Measurements from ENCODE around the gene ARHGEF11.

DNA sequence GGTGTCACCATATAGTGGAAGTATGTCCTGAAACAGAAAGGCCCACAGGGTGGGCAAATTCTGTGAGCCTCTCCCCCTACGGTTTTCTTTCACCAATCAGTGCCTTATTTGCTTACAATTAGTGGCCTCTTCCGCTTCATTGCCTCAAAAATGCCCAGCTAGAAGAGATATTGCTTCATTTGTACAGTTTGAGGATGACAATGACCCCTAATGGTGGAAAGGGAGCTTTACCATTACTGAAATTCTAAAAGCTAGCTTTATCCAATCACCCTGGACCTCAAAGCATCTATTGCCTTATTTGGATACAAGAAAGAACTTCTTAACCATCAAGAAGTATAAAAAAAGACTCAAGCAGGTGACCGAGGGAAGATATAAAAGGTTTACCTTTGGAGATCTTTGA is 75.5 kb downstream of the ARHGEF11 start:
- TF ChIP-seq, protein P1, sequence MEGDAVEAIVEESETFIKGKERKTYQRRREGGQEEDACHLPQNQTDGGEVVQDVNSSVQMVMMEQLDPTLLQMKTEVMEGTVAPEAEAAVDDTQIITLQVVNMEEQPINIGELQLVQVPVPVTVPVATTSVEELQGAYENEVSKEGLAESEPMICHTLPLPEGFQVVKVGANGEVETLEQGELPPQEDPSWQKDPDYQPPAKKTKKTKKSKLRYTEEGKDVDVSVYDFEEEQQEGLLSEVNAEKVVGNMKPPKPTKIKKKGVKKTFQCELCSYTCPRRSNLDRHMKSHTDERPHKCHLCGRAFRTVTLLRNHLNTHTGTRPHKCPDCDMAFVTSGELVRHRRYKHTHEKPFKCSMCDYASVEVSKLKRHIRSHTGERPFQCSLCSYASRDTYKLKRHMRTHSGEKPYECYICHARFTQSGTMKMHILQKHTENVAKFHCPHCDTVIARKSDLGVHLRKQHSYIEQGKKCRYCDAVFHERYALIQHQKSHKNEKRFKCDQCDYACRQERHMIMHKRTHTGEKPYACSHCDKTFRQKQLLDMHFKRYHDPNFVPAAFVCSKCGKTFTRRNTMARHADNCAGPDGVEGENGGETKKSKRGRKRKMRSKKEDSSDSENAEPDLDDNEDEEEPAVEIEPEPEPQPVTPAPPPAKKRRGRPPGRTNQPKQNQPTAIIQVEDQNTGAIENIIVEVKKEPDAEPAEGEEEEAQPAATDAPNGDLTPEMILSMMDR (IDR thresholded peaks at IDR 0.05): no peak
- TF ChIP-seq POLR2A (IDR thresholded peaks at IDR 0.05) (no peak), POLR2AphosphoS5 (IDR thresholded peaks at IDR 0.05) (no peak)
